RPMI8226 (cell line): ENCODE data around the gene HEATR3.

Source experiments
- DNase-seq: peaks from one replicate; pipeline ENCODE4 v3.0.0-alpha.2; 2015

Gene HEATR3

GRCh38 chr16:50154420-50154950 lies 88.7 kb downstream of the HEATR3 start:
- peak; percentile 48 for DNase-seq

GRCh38 chr16:50155925-50156324 lies 90.2 kb downstream of the HEATR3 start:
- no peak for DNase-seq
